ENCODE data around the gene GFRA4. TPM values are rescaled to one million over a fixed set of nuclear protein-coding genes. Genes with fewer than 3 reads are reported as not detected.

The GFRA4 gene
- total RNA-seq, 1 donor from 2014 or later: not detected

GRCh38 chr20:3670945-3671344 lies 7.7 kb upstream of the GFRA4 start:
- no peak overlapping the region for H3K4me3 ChIP-seq
- ATAC-seq (no peak), DNase-seq (no peak)
- no peaks in the 10 kb centered on the region for H3K9me3 ChIP-seq
- no peaks in the 10 kb centered on the region for H3K4me1 ChIP-seq
- TF ChIP-seq, protein P1, sequence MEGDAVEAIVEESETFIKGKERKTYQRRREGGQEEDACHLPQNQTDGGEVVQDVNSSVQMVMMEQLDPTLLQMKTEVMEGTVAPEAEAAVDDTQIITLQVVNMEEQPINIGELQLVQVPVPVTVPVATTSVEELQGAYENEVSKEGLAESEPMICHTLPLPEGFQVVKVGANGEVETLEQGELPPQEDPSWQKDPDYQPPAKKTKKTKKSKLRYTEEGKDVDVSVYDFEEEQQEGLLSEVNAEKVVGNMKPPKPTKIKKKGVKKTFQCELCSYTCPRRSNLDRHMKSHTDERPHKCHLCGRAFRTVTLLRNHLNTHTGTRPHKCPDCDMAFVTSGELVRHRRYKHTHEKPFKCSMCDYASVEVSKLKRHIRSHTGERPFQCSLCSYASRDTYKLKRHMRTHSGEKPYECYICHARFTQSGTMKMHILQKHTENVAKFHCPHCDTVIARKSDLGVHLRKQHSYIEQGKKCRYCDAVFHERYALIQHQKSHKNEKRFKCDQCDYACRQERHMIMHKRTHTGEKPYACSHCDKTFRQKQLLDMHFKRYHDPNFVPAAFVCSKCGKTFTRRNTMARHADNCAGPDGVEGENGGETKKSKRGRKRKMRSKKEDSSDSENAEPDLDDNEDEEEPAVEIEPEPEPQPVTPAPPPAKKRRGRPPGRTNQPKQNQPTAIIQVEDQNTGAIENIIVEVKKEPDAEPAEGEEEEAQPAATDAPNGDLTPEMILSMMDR (IDR thresholded peaks at IDR 0.05): no peak
- H3K27me3 ChIP-seq: peaks cover 38% of the 10 kb centered on the region
- H3K27ac ChIP-seq: no peak overlapping the region
- H3K36me3 ChIP-seq: no peaks in the 10 kb centered on the region
- intact Hi-C loops (cut with DNase I): no loop called here

DNA sequence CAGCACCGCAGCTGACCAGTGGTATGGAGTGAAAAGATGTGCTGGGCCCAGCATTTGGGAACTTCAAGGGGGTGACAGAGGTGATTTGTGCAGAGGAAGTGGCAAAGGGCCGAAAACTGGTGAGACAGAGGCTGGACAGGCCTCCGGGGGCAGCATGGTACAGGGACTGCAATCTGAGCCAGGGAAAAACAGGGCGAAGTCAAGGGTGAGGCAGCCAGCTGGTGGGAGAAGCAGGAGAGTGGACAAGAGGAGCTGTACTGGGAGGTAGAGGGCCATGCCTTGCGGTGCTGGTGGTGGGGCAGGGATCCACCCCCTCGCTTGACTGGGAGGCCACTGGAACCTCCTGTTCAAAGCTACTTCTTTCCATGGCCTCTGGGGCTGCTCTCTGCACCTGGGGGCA lies 7.3 kb upstream of the GFRA4 start:
- no peak overlapping the region for H3K27ac ChIP-seq
- intact Hi-C loops (cut with DNase I): no loop called here
- DNase-seq: no peak

GRCh38 chr20:3669710-3670367 lies 6.6 kb upstream of the GFRA4 start:
- TF ChIP-seq, protein P1 (IDR thresholded peaks at IDR 0.05): no peak
- DNase-seq (no peak), ATAC-seq (no peak)
- H3K4me3 ChIP-seq: no peak overlapping the region
- H3K36me3 ChIP-seq: no peaks in the 10 kb centered on the region
- H3K27ac ChIP-seq: no peak overlapping the region
- no peaks in the 10 kb centered on the region for H3K9me3 ChIP-seq
- H3K27me3 ChIP-seq: peaks cover 38% of the 10 kb centered on the region
- intact Hi-C loops (cut with DNase I): no loop called here
- H3K4me1 ChIP-seq: no peaks in the 10 kb centered on the region

More for the DNA sequence above, 7.3 kb upstream of the GFRA4 start:
- Histone ChIP-seq H3K27me3 (peaks cover 38% of the 10 kb centered on the region), H3K36me3 (no peaks in the 10 kb centered on the region), H3K9me3 (no peaks in the 10 kb centered on the region), H3K4me3 (no peak overlapping the region), H3K4me1 (no peaks in the 10 kb centered on the region)
- TF ChIP-seq, protein P1 (IDR thresholded peaks at IDR 0.05): no peak
- ATAC-seq: no peak

GRCh38 chr20:3667434-3668037 lies 4.3 kb upstream of the GFRA4 start:
- no peak overlapping the region for H3K4me3 ChIP-seq
- H3K36me3 ChIP-seq: no peaks in the 10 kb centered on the region
- DNase-seq (no peak), ATAC-seq (no peak)
- TF ChIP-seq, protein P1 (IDR thresholded peaks at IDR 0.05): no peak
- no peak overlapping the region for H3K27ac ChIP-seq
- H3K27me3 ChIP-seq: peaks cover 21% of the 10 kb centered on the region
- intact Hi-C loops (cut with DNase I): no loop called here
- H3K9me3 ChIP-seq: no peaks in the 10 kb centered on the region
- no peaks in the 10 kb centered on the region for H3K4me1 ChIP-seq

GRCh38 chr20:3663858-3664257 lies 659 bp upstream of the GFRA4 start:
- intact Hi-C loops (cut with DNase I): no loop called here
- Histone ChIP-seq H3K27ac (no peak overlapping the region), H3K4me3 (no peak overlapping the region), H3K36me3 (no peaks in the 10 kb centered on the region), H3K27me3 (peaks cover 41% of the 10 kb centered on the region), H3K9me3 (no peaks in the 10 kb centered on the region), H3K4me1 (no peaks in the 10 kb centered on the region)
- TF ChIP-seq, protein P1 (IDR thresholded peaks at IDR 0.05): no peak
- DNase-seq (no peak), ATAC-seq (no peak)

Data from upper lobe of right lung (tissue), 1 donor.